WTC11 (cell line): ENCODE data around the gene SNRPA.
"Not testable (repeated sequence)": the region's sequence is repeated elsewhere in the genome, so short reads cannot be mapped to it uniquely, and the experiment has no call there.

Source experiments
- ATF2 ChIP-seq: sonication (generic); formaldehyde crosslinking; IDR thresholded peaks from 2 replicates; pipeline ENCODE4 v1.8.1; 2022; ENCODE audit warnings: low read depth, missing genetic modification reagents, borderline replicate concordance
- CREM ChIP-seq: sonication (generic); formaldehyde crosslinking; IDR thresholded peaks from 2 replicates; pipeline ENCODE4 v1.8.1; 2022; ENCODE audit warnings: mild to moderate bottlenecking, missing genetic modification reagents, moderate library complexity
- CTCF ChIP-seq: fragments of 200-600 bp; IDR thresholded peaks from 2 replicates; pipeline ENCODE4 v1.8.0; 2022; ENCODE audit warnings: antibody characterized with exemption
- IRF2 ChIP-seq: sonication (generic); formaldehyde crosslinking; IDR thresholded peaks from 2 replicates; pipeline ENCODE4 v1.8.0; 2022; ENCODE audit warnings: low read depth, missing genetic modification reagents, borderline replicate concordance
- JUN ChIP-seq: sonication (generic); formaldehyde crosslinking; IDR thresholded peaks from 2 replicates; pipeline ENCODE4 v1.8.0; 2023; ENCODE audit warnings: mild to moderate bottlenecking, missing genetic modification reagents
- MAX ChIP-seq: sonication (generic); formaldehyde crosslinking; IDR thresholded peaks from 2 replicates; pipeline ENCODE4 v1.8.0; 2022; ENCODE audit warnings: mild to moderate bottlenecking, missing genetic modification reagents
- NFYB ChIP-seq: sonication (generic); formaldehyde crosslinking; conservative IDR thresholded peaks from 2 replicates; pipeline ENCODE4 v1.8.0; 2022; ENCODE audit warnings: low read depth, missing genetic modification reagents
- NR2C2 ChIP-seq: sonication (generic); formaldehyde crosslinking; IDR thresholded peaks from 2 replicates; pipeline ENCODE4 v1.8.0; 2022; ENCODE audit warnings: mild to moderate bottlenecking, missing genetic modification reagents
- PREB ChIP-seq: sonication (generic); formaldehyde crosslinking; IDR thresholded peaks from 2 replicates; pipeline ENCODE4 v1.8.1; 2022; ENCODE audit warnings: mild to moderate bottlenecking, missing genetic modification reagents, moderate library complexity, borderline replicate concordance
- TCF7 ChIP-seq: sonication (generic); formaldehyde crosslinking; IDR thresholded peaks from 2 replicates; pipeline ENCODE4 v1.8.0; 2022; ENCODE audit warnings: mild to moderate bottlenecking, low read depth, missing genetic modification reagents, moderate library complexity
- ZBTB43 ChIP-seq: sonication (generic); formaldehyde crosslinking; IDR thresholded peaks from 2 replicates; pipeline ENCODE4 v1.8.1; 2023; ENCODE audit warnings: mild to moderate bottlenecking, missing genetic modification reagents
- ZNF396 ChIP-seq: fragments of 250-450 bp; sonication (Bioruptor Pico); IDR thresholded peaks from 2 replicates; pipeline ENCODE4 v1.8.0; 2021; ENCODE audit warnings: mild to moderate bottlenecking, moderate library complexity, borderline replicate concordance
- ZNF671 ChIP-seq: fragments of 250-450 bp; sonication (Bioruptor Pico); IDR thresholded peaks from 2 replicates; pipeline ENCODE4 v1.8.0; 2021; ENCODE audit warnings: mild to moderate bottlenecking

- TF ChIP-seq CTCF; ZNF671 (CRISPR knock-in tag); NFYB (CRISPR knock-in tag); TCF7 (CRISPR knock-in tag); ZBTB43 (CRISPR knock-in tag); ATF2 (CRISPR knock-in tag); IRF2; CREM (CRISPR knock-in tag); ZNF396 (CRISPR knock-in tag); NR2C2 (CRISPR knock-in tag); JUN (CRISPR knock-in tag); PREB (CRISPR knock-in tag): not testable (repeated sequence)
- peak; percentile 70; the same call in 1 of the 2 replicates for TF ChIP-seq MAX (CRISPR knock-in tag)
Observed at GRCh38 chr19:40810649-40811408, 59.8 kb downstream of the SNRPA start.
